Neural cell (in vitro differentiated cells): ENCODE measurements around the gene DNM3. TPM values are rescaled to one million over a fixed set of nuclear protein-coding genes. Genes with fewer than 3 reads are reported as not detected.
"Not testable (repeated sequence)": the region's sequence is repeated elsewhere in the genome, so short reads cannot be mapped to it uniquely, and the experiment has no call there.

ENCODE experiments used
- H2AFZ ChIP-seq: fragments of 200-600, 300-800 bp; sonication (generic), shearing (Covaris generic); 2 replicates; pipeline ENCODE4 v1.6.0; 2014; ENCODE audit warnings: low read depth, mild to moderate bottlenecking, antibody characterized with exemption, low read length, moderate library complexity
- H3F3A ChIP-seq: fragments of 200-600 bp; shearing (Covaris generic); 2 replicates; pipeline ENCODE4 v1.6.1; 2016; ENCODE audit warnings: mild to moderate bottlenecking, moderate library complexity, mixed read lengths, antibody characterized with exemption, low read length; ENCODE audit not compliant: insufficient read depth, poor library complexity, severe bottlenecking
- H3K27ac ChIP-seq: fragments of 200-600, 300-800 bp; sonication (generic), shearing (Covaris generic); 2 replicates; pipeline ENCODE4 v1.5.1; 2014; ENCODE audit warnings: mild to moderate bottlenecking, low read length, moderate library complexity
- H3K27me3 ChIP-seq: fragments of 300-800, 200-600 bp; sonication (generic), shearing (Covaris generic); 2 replicates; pipeline ENCODE4 v1.6.0; 2014; ENCODE audit warnings: mild to moderate bottlenecking, low read depth, low read length, moderate library complexity; ENCODE audit not compliant: insufficient read depth
- H3K36me3 ChIP-seq: fragments of 300-800, 200-600 bp; sonication (generic), shearing (Covaris generic); 2 replicates; pipeline ENCODE4 v1.5.1; 2014; ENCODE audit warnings: mild to moderate bottlenecking, antibody characterized with exemption, low read length, moderate library complexity; ENCODE audit not compliant: insufficient read depth
- H3K4me2 ChIP-seq: fragments of 300-800, 200-600 bp; sonication (generic), shearing (Covaris generic); 2 replicates; pipeline ENCODE4 v1.6.0; 2014; ENCODE audit warnings: mild to moderate bottlenecking, low read length
- H3K4me3 ChIP-seq: fragments of 300-800, 200-600 bp; sonication (generic), shearing (Covaris generic); 2 replicates; pipeline ENCODE4 v1.5.1; 2014; ENCODE audit warnings: mild to moderate bottlenecking, low read length, moderate library complexity
- H3K79me2 ChIP-seq: fragments of 200-600 bp; shearing (Covaris generic); replicated peaks from 2 replicates; pipeline ENCODE4 v1.6.0; 2014; ENCODE audit warnings: mild to moderate bottlenecking, low read length, moderate library complexity; ENCODE audit not compliant: insufficient read depth
- H3K9ac ChIP-seq: fragments of 300-800, 200-600 bp; sonication (generic), shearing (Covaris generic); 2 replicates; pipeline ENCODE4 v1.6.1; 2016; ENCODE audit warnings: mild to moderate bottlenecking, low read length, mixed read lengths
- H3K9me2 ChIP-seq: fragments of 200-600 bp; shearing (Covaris generic); 2 replicates; pipeline ENCODE4 v1.6.1; 2016; ENCODE audit warnings: mild to moderate bottlenecking, low read length, mixed read lengths; ENCODE audit not compliant: insufficient read depth
- H3K9me3 ChIP-seq: fragments of 200-600, 300-800 bp; sonication (generic), shearing (Covaris generic); 2 replicates; pipeline ENCODE4 v1.6.1; 2016; ENCODE audit warnings: mild to moderate bottlenecking, mixed run types, low read length, moderate library complexity, mixed read lengths
- H4K20me1 ChIP-seq: fragments of 200-600 bp; shearing (Covaris generic); 2 replicates; pipeline ENCODE4 v1.6.1; 2016; ENCODE audit warnings: mild to moderate bottlenecking, mixed run types; ENCODE audit not compliant: insufficient read depth
- EP300 ChIP-seq: fragments of 450-650 bp; conservative IDR thresholded peaks from 2 replicates; pipeline ENCODE4 v1.6.1; 2014; ENCODE audit warnings: antibody characterized with exemption, mild to moderate bottlenecking, moderate library complexity; ENCODE audit not compliant: poor library complexity, severe bottlenecking
- EZH2 ChIP-seq: fragments of 200-600, 300-800 bp; shearing (Covaris generic), sonication (generic); IDR thresholded peaks from 2 replicates; pipeline ENCODE4 v1.6.1; 2014; ENCODE audit warnings: antibody characterized with exemption, low read length, borderline replicate concordance, mild to moderate bottlenecking; ENCODE audit not compliant: insufficient read depth, poor library complexity, severe bottlenecking
- MXI1 ChIP-seq: fragments of 450-650 bp; conservative IDR thresholded peaks from 2 replicates; pipeline ENCODE4 v1.6.1; 2014; ENCODE audit warnings: antibody characterized with exemption, mild to moderate bottlenecking; ENCODE audit not compliant: poor library complexity, severe bottlenecking
- POLR2AphosphoS5 ChIP-seq: IDR thresholded peaks from 2 replicates; pipeline ENCODE4 v1.6.1; 2012
- RAD21 ChIP-seq: fragments of 450-650 bp; conservative IDR thresholded peaks from 2 replicates; pipeline ENCODE4 v1.6.1; 2014; ENCODE audit warnings: antibody characterized with exemption, mild to moderate bottlenecking, moderate library complexity
- SMC3 ChIP-seq: fragments of 450-650 bp; conservative IDR thresholded peaks from 2 replicates; pipeline ENCODE4 v1.6.1; 2014; ENCODE audit warnings: antibody characterized with exemption, mild to moderate bottlenecking, moderate library complexity; ENCODE audit not compliant: poor library complexity
- TAF1 ChIP-seq: IDR thresholded peaks from 2 replicates; pipeline ENCODE4 v1.6.1; 2012; ENCODE audit warnings: low read depth
- polyA plus RNA-seq: library from polyadenylated mRNA; depleted of rRNA; stranded (reverse); fragments of >200 nt; gene quantifications from 2 replicates; pipeline ENCODE4 v1.2.3, GENCODE V29; 2014
- TF ChIP-seq, protein P1 (sequence below): fragments of 450-650 bp; IDR thresholded peaks from 2 replicates; pipeline ENCODE4 v1.5.1; 2014; ENCODE audit warnings: antibody characterized with exemption, mild to moderate bottlenecking, moderate library complexity; ENCODE audit not compliant: poor library complexity, severe bottlenecking
- TF ChIP-seq, protein P2 (sequence below): IDR thresholded peaks from 2 replicates; pipeline ENCODE4 v1.6.1; 2012; ENCODE audit warnings: borderline replicate concordance

The DNM3 gene
- polyA plus RNA-seq, 1 donor from 2014 or later: 37.1 TPM

DNA sequence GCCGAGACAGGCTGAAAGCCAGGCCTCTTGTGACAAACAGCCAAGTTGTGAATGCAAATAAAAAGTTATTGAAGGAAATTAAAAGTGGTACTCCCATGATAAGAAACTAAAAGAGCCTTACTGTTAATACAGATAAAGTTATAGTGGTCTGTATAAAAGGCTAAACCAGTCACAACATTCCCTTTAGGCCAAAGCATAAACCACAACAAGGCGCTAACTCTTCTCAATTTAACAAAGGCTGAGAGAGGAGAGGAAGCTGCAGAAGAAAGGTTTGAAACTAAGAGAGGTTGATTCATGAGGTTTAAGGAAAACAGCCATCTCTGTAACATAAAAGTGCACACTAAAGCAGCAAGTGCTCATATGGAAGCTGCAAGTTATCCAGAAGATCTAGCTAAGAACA is 589.9 kb downstream of the DNM3 start:
- no peak overlapping the region for H3K27ac ChIP-seq
- H3K27me3 ChIP-seq: no peaks in the 10 kb centered on the region
- H2AFZ ChIP-seq: no peak overlapping the region
- H3K79me2 ChIP-seq: no peaks in the 10 kb centered on the region
- no peaks in the 10 kb centered on the region for H3K9me2 ChIP-seq
- H3K9me3 ChIP-seq: no peaks in the 10 kb centered on the region
- H3K36me3 ChIP-seq: no peaks in the 10 kb centered on the region
- H3K9ac ChIP-seq: no peak overlapping the region
- no peak overlapping the region for H3K4me2 ChIP-seq
- TF ChIP-seq RAD21 (no peak), MXI1 (no peak), EZH2 (no peak), SMC3 (no peak), EP300 (no peak), TAF1 (no peak), POLR2AphosphoS5 (no peak)
- TF ChIP-seq, protein P1, sequence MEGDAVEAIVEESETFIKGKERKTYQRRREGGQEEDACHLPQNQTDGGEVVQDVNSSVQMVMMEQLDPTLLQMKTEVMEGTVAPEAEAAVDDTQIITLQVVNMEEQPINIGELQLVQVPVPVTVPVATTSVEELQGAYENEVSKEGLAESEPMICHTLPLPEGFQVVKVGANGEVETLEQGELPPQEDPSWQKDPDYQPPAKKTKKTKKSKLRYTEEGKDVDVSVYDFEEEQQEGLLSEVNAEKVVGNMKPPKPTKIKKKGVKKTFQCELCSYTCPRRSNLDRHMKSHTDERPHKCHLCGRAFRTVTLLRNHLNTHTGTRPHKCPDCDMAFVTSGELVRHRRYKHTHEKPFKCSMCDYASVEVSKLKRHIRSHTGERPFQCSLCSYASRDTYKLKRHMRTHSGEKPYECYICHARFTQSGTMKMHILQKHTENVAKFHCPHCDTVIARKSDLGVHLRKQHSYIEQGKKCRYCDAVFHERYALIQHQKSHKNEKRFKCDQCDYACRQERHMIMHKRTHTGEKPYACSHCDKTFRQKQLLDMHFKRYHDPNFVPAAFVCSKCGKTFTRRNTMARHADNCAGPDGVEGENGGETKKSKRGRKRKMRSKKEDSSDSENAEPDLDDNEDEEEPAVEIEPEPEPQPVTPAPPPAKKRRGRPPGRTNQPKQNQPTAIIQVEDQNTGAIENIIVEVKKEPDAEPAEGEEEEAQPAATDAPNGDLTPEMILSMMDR: no peak
- TF ChIP-seq, protein P2, sequence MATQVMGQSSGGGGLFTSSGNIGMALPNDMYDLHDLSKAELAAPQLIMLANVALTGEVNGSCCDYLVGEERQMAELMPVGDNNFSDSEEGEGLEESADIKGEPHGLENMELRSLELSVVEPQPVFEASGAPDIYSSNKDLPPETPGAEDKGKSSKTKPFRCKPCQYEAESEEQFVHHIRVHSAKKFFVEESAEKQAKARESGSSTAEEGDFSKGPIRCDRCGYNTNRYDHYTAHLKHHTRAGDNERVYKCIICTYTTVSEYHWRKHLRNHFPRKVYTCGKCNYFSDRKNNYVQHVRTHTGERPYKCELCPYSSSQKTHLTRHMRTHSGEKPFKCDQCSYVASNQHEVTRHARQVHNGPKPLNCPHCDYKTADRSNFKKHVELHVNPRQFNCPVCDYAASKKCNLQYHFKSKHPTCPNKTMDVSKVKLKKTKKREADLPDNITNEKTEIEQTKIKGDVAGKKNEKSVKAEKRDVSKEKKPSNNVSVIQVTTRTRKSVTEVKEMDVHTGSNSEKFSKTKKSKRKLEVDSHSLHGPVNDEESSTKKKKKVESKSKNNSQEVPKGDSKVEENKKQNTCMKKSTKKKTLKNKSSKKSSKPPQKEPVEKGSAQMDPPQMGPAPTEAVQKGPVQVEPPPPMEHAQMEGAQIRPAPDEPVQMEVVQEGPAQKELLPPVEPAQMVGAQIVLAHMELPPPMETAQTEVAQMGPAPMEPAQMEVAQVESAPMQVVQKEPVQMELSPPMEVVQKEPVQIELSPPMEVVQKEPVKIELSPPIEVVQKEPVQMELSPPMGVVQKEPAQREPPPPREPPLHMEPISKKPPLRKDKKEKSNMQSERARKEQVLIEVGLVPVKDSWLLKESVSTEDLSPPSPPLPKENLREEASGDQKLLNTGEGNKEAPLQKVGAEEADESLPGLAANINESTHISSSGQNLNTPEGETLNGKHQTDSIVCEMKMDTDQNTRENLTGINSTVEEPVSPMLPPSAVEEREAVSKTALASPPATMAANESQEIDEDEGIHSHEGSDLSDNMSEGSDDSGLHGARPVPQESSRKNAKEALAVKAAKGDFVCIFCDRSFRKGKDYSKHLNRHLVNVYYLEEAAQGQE: no peak
- no peaks in the 10 kb centered on the region for H4K20me1 ChIP-seq
- no peak overlapping the region for H3K4me3 ChIP-seq
- H3F3A ChIP-seq: no peaks in the 10 kb centered on the region

DNA sequence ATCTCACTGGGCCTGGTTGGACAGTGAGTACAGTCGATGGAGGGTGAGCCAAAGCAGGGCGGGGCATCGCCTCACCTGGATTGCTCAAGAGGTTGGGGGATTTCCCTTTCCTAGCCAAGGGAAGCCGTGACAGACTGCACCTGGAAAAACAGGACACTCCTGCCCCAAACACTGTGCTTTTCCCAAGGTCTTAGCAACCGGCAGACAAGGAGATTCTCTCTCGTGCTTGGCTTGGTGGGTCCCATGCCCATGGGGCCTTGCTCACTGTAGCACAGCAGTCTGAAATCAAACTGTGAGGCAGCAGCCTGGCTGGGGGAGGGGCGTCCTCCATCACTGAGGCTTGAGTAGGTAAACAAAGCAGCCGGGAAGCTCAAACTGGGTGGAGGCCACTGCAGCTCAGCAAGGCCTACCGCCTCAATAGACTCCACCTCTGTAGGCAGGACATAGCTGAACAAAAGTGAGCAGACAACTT is 590.5 kb downstream of the DNM3 start:
- Histone ChIP-seq H2AFZ (no peak overlapping the region), H4K20me1 (no peaks in the 10 kb centered on the region), H3K27ac (no peak overlapping the region), H3K36me3 (no peaks in the 10 kb centered on the region), H3F3A (no peaks in the 10 kb centered on the region), H3K9ac (no peak overlapping the region), H3K4me3 (no peak overlapping the region), H3K9me2 (no peaks in the 10 kb centered on the region), H3K79me2 (no peaks in the 10 kb centered on the region), H3K4me2 (no peak overlapping the region), H3K27me3 (no peaks in the 10 kb centered on the region), H3K9me3 (no peaks in the 10 kb centered on the region)
- TF ChIP-seq, protein P1: no peak
- TF ChIP-seq, protein P2: no peak
- TF ChIP-seq EZH2: no peak
- no peak for TF ChIP-seq RAD21
- no peak for TF ChIP-seq SMC3
- TF ChIP-seq EP300: no peak

DNA sequence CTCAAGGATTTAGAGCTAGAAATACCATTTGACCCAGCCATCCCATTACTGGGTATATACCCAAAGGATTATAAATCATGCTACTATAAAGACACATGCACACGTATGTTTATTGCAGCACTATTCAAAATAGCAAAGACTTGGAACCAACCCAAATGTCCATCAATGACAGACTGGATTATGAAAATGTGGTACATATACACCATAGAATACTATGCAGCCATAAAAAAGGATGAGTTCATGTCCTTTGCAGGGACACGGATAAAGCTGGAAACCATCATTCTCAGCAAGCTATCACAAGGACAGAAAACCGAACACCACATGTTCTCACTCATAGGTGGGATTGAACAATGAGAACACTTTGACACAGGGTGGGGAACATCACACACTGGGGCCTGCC is 595.9 kb downstream of the DNM3 start:
- H3K4me3 ChIP-seq, H3F3A ChIP-seq, H3K9me2 ChIP-seq, H3K27me3 ChIP-seq, H3K36me3 ChIP-seq, H3K9ac ChIP-seq, H4K20me1 ChIP-seq, H3K4me2 ChIP-seq, H2AFZ ChIP-seq, H3K79me2 ChIP-seq, H3K27ac ChIP-seq, H3K9me3 ChIP-seq: not testable (repeated sequence)
